GM12801 (cell line): ENCODE results near the gene CARF.

Source experiments
- TF ChIP-seq, protein P1 (sequence below): IDR thresholded peaks from one replicate; pipeline ENCODE4 v1.5.1; 2011; ENCODE audit warnings: control low read depth; ENCODE audit not compliant: insufficient read length; ENCODE audit errors: extremely low read depth

Gene CARF

GRCh38 chr2:203018181-203018580 is 106.1 kb downstream of the CARF start:
- TF ChIP-seq, protein P1, sequence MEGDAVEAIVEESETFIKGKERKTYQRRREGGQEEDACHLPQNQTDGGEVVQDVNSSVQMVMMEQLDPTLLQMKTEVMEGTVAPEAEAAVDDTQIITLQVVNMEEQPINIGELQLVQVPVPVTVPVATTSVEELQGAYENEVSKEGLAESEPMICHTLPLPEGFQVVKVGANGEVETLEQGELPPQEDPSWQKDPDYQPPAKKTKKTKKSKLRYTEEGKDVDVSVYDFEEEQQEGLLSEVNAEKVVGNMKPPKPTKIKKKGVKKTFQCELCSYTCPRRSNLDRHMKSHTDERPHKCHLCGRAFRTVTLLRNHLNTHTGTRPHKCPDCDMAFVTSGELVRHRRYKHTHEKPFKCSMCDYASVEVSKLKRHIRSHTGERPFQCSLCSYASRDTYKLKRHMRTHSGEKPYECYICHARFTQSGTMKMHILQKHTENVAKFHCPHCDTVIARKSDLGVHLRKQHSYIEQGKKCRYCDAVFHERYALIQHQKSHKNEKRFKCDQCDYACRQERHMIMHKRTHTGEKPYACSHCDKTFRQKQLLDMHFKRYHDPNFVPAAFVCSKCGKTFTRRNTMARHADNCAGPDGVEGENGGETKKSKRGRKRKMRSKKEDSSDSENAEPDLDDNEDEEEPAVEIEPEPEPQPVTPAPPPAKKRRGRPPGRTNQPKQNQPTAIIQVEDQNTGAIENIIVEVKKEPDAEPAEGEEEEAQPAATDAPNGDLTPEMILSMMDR, result no peak

DNA sequence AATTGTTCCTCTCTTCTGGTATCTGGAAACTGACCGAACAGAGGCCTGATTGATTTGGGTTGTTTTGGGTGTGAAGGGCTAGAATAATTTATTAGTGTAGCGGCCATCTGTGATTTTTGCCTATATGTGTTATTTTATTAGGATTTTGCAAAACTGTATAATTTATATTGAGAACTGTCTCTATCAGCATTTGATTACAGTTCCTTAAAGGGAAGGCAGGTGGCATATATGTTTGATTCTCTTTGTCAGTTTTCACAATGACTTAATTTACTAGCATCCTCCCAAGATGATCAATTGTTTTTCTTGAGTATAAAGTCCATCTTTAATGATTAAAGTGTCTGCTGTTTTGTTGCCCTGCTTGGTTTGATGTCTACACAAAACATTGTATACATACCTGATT is 107.1 kb downstream of the CARF start:
- TF ChIP-seq, protein P1, result no peak

DNA sequence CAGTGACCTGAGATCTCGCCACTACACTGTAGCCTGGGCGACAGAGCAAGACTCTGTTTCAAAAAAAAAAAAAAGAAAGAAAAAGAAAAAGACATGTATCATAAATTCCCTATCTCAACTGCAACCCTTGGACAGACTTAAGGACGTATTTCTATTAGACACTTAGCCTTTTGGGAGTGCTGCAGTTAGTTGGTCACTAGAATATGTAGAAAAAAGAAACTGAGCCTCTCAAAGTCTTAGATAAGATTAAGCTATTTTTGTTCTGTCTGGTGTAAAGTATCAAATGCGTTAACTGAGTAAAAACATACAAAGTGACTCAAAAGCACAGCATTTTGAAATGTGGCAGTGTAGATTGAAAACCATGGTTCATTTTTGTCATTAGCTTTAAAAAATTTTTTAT is 109.9 kb downstream of the CARF start:
- TF ChIP-seq, protein P1, result no peak

- TF ChIP-seq, protein P1, result no peak
Observed at GRCh38 chr2:203022751-203023150, 110.7 kb downstream of the CARF start.

GRCh38 chr2:203025592-203025991 is 113.5 kb downstream of the CARF start:
- TF ChIP-seq, protein P1, result no peak

- TF ChIP-seq, protein P1, result no peak
Observed at GRCh38 chr2:203030545-203030944, 118.5 kb downstream of the CARF start.

DNA sequence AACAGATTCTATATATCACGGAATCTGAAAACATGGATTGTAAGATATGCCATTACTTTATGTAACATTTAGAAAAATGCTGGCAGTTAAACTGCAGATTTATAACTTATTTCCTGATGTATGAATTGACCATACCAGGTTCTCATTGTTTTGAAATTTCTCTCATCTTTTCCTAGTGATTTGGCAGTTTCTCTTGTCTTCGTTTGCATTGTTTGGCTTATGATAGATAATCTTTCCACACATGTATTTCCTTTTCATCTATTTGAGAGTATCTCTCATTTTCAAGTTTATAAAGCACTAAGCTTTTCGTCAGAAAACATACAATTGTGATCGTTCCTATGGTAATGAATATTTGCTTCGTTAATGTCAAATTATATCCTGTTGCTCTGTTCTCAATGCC is 118.9 kb downstream of the CARF start:
- TF ChIP-seq, protein P1, result no peak

- TF ChIP-seq, protein P1, result no peak
Observed at GRCh38 chr2:203033395-203033794, 121.3 kb downstream of the CARF start.
